GM18517 (cell line): Measurements from ENCODE around the gene SPIRE1.
"Not testable (repeated sequence)": the region's sequence is repeated elsewhere in the genome, so short reads cannot be mapped to it uniquely, and the experiment has no call there.

Experiments used
- ATAC-seq: cut with Tn5 transposase; IDR thresholded peaks from one replicate; pipeline ENCODE4 v1.9.1; 2021; ENCODE audit warnings: mild to moderate bottlenecking, moderate library complexity; ENCODE audit not compliant: unreplicated experiment

SPIRE1 gene

DNA sequence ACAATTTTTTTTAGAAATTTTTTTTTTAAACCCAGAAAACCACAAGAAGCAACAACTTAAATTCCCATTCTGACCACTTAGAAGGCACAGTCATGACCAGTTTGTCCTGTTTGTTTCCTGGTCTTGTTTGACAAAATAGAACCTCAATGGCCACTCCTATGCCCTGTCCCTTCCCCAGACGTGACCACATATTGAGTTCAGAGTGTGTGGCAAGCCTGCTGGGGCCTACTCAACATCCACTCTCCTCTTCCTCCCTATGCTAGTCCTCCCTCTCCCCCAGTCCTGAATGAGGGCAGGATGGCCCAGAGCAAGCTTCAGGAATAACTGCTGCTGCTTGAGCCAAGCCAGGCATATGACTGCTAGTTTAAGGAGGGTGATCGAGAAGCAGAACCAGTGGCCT, 160.6 kb downstream of the SPIRE1 start:
- ATAC-seq = no peak

DNA sequence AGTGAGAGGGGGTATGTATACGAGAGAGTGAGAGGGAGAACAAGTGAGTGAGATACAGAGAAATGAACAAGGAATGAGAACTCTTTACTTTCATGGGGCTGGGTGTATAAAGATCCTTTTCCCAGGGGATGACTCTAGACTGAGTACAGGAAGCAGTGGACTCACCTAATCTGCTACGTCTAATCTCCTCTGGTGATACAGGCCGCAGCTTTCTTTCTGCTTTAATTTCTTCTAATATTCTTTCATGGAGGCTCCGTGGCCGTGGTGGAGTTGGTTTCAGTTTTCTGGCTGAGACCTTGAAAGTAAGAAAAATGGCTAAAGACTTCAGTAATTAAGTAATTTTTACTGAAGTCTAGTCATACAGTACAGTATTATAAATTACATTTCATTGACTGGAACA, 165.0 kb downstream of the SPIRE1 start:
- ATAC-seq = no peak

DNA sequence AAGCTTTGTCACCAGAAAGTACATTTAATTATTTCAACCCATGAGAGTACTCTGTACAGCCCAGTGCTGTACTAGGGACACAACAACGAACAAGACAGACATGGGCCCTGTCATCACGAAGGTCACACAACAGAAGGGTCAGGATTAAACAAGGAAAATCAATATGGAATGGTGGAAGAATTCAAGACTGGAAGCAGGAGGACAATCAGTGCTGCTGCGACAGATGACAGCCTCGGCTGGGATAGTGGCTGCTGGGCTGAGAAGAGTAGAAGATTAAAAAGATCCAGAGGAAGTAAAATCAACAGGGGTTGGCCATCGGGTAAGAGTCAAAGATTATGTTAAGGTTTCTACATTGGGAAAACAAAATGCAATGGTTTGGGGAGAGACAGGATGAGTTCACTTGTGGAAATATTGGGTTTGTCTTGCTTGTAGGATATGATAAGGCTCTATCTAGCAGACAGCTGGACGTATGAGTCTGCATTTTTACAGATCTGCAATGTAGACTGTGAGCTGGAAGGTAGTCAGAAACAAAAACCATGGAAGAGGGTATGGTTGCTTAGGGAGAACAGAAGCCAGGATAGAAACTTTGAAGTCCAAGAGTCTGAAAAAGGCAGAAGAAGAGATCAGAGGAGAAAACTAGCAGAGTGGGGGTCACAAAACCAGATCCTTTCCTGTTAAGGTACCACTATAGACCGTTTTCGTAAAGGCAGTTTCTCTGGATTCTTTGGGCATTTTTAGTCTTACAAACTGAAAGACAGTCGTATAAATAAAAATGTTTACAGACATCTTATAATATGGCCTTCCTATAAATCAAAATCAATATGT, 166.1 kb downstream of the SPIRE1 start:
- no peak for ATAC-seq

DNA sequence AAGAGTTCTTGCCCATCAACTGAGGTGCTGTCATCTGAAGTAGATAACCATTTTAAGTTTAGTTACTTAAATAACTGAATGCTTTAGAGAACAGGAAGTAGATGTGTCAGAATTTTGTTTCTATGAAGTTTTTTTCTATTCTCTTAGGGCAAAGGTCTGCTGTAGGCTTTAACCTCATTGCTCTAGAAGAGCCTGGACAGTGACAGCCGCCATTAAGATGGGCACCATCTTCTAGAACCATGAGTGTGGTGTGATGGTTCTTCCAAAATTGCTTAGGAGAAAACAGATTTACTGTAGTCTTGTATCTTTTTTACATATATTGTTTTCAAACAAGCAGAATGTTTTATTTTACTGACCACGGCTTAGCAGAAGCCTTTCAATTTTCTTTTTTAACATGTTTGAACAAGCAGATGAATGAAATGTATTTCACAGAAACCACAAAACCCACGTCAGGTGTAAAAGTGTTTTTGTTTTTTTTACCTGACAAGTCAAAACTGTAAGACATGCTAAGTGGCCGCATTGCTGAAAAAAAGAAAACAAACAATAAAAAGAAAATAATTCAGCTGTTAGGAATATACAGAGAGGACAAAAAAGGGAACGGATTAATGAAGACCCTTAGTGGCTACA, 172.3 kb downstream of the SPIRE1 start:
- no peak for ATAC-seq

DNA sequence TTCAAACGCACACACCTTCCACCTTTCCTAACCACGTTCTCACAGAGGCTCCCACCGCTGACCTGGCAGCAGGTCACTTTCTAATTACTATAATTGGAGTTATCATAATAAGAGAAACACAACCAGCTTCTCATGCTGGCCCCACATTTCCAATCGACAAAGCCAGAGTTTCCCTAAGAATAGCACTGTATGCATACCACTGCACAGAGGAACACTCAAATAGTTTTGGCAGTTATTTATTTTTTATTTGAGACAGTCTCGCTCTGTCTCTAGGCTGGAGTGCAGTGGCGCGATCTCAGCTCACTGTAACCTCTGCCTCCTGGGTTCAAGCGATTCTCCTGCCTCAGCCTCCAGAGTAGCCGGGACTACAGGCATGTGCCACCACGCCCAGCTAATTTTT, 176.0 kb downstream of the SPIRE1 start:
- not testable (repeated sequence) for ATAC-seq

DNA sequence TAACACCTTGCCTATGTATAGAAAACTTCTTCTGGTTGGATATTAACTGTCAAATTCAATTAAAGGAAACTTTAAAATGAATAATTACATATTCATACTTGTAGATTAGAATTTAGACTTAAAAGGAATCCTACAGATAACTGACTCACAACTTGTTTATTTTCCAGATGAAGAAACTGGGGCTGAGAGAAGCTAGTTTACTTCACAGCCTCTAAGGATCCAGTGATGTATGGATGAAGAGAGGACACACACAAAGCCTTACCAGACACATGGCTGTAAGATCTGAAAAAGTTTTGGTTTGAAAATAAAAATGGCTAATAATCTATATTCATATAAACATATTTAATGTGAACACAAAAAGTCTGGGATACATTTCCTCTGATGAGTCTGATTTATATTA, 177.9 kb downstream of the SPIRE1 start:
- no peak for ATAC-seq

DNA sequence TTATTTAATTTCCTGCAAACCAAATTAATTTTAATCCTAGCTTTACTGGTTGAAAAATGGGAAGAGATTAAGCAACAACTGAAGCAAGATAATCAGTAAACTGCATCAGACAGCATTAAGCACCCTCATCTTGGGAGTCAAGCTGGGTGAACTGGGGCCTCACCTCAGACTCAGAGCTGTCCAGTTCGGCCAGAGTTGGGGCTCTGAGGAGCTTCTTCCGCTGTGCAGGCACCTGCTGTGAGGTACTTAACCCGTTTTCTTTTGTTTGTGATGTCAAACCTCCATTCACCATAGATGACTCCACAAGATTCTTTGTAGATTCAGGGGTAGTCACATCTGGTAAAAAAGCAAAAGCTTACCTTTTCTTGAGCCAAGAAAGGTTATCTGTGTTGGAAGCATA, 178.4 kb downstream of the SPIRE1 start:
- no peak for ATAC-seq

DNA sequence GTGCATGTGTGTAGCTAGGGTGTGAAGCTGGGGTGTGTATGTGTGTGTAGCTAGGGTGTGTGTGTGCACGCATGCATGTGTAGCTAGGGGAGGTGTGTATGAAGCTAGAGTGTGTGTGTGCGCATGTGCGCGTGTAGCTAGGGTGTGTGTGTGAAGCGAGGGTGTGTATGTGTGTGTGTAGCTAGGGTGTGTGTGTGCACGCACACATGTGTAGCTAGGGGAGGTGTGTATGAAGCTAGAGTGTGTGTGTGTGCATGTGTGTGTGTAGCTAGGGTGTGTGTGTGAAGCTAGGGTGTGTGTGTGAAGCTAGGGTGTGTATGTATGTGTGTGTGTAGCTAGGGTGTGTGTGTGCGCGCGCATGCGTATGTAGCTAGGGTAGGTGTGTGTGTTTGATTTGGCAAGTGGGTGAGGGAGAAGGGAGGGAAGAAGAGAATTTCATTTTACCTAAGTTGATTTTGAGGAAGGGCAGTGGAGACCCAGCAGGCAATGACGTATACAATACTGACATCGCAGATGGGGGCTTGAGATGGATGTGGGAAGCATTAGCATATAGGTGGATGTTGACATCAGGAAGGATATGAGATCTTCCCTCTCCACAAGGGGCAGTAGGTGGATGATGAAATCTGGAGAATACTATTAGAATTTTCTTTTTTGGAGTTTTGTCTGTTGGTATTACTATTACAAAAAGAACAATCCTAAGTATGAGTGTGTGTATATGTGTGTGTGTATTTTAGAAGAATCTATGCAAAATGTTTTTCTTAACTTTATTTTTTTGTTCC, 179.4 kb downstream of the SPIRE1 start:
- no peak for ATAC-seq

DNA sequence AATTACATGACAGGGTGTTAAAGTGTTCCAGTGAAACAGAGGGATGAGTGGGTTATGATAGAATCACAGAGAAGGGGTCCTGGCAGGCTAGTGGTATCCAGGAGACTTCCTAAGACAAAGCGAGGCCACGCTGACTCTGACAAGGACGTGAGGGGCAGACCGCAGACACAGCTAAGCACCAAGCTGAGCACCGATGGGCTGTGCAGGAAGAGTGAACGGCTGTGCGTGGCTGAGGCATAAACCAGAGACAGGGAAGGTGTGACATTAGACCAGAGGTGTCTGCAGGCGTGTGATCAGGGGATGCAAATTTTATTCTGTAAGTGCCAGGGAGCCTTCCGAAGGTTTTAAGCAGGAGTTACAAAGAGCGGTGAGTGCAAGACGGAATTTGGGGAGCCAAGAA, 180.3 kb downstream of the SPIRE1 start:
- ATAC-seq = no peak

DNA sequence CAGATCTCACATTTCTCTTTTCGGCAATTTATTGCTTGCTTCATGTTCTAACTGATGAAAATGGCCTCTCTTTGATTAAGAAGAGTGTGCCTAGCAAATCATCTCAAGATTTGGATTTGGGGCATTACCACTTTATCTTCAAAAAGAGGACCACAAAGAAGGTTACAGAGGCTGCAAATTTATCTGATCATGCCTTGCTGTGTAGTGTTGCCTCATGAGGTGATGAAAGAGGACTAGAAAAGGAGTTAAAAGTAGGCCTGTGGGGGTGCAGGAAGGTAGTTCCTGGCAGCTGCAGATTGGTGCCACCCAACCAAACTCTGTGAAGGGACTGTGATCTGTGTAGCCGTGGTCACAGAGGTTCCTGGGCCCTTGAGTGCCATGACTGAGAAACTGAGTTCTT, 181.0 kb downstream of the SPIRE1 start:
- no peak for ATAC-seq

DNA sequence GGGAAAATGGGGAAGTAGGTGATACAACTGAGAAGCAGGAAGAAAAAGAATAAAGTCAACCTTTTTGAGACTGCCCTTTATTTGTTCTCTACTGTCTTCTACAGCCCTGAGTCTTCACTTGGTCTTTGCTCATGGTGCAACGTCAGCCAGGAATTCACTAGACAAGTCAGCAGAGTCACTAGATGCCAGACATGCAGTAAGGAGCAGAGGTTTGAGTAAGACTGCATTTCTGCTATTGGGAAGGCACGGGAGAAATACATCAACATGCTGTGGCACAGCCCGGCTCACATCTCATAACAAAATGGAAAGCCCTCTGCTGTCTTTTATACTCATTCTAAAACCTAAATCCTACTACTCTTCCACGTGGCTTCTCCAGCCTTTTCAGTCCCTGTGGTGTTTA, 183.0 kb downstream of the SPIRE1 start:
- no peak for ATAC-seq

DNA sequence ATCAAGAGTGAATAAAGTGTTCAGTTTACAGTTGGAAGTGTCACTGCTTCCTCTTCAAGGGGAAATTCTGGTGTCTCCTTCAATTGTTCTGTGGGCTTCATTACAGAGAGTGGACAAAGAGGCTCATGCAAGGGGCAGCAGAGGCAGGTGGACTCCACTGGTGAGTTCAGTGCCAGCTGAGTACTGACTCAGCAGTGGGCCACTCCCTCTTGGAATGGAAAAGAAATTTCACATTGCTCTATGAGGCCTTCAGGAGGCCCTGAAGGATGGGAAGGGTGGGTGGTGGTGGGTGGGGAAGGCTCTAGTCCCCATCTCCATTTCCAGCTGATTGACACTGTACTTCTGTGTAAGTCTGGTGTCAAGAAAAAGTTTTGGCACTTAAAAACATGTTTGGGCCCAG, 183.8 kb downstream of the SPIRE1 start:
- ATAC-seq = no peak

DNA sequence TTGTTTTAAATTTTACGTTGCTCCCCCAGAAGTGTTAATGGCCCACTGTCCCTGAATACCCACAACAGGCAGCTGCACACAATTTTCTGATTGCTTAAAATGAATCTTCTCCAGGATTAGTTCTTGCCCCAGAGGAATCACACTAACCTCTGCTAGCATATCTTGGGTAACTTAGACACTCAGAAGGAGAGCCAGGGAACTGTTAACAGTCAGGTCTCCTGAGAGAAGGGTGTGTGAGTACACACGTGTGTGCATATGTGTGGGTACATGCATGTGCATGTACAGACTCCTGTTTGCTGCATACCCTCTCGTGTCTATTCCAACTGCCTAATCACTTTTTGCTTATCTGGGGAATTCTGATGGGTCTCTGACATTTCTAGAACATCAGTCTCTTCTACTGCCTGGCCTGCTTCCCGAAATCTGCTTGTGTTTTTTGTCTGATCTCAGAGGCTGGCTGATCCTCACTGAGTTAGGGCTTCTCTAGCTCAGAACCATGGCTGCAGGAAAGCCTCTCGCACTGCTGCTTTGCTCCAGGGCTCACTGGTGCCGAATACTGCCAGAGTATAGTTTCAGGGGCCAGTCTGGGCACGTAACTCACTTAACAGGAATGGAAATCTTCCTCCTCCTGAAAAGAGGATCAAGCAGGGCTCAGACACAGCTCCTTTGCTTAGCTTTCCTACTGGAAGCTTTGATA, 187.4 kb downstream of the SPIRE1 start:
- no peak for ATAC-seq

DNA sequence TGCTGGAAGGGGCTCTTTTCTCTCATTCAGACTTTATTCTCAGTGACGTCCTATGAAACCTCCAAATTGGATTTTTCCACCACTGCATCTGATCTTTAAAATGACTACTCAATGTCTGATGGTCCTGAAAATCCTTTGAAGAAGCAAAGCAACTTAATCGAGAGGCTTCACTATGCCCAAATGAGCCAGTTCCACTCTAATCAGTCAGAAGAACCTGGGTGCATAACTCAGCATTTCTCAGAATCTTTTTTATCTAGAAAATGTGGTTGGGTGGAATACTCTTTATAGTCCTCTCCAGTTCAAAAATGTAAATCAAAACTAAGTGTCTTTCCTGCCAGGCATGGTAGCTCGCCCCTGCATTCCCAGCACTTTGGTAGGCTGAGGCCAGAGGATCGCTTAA, 189.5 kb downstream of the SPIRE1 start:
- ATAC-seq = no peak

DNA sequence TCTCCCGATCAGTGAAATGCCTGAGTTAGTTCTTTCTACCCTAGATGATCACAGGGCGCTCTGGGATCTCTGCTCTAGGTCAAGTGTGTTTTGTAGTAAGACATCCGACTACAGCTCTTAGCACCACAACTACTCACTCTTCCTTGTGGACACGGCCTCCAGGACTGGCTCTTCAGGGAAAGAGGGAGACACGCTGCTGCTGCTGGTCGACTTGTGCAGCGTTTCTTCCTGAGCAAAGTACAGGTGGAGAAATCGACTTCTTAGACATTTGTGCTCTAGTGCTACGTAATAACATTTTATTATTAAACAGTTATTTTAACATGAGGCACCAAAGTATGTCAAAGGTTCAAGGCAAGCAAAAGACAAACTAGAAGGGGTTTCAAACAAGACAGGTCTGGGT, 193.2 kb downstream of the SPIRE1 start:
- no peak for ATAC-seq

DNA sequence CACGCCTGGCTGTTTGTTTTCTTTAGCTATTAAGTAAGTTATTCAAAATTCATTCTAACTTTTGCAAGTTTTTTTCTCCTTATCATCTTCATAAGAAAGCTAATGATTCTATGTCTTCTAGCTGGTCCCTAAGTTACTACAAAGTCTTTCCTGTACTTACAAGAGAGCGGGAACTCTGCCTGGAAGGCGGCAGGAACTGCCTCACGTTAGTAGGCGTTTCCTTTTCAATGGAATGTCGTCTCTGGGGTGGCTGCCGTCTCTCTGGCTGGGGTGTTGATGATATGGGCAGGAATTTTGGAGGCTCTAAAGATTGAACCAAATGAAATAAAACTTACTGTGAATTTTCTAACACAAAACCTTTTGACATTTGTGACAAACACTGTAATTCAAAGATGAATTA, 194.7 kb downstream of the SPIRE1 start:
- ATAC-seq = no peak

DNA sequence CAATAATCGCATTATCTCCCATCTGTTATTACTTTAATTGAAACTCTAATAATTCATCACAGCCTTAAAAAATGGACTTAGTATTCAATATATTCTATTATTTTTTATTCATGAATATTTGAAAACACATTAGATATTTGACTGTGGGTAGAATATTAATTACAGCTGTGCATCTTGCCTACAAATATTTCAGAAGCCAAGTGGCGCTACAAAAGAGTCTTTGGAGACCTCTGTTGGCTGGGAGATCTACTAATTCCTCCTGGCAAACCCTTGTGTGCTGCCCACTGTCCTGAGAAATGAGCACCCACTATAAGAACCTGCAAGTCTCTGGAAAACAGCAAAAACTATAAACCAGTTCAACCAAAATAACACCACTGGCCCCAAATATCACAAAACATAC, 195.7 kb downstream of the SPIRE1 start:
- ATAC-seq = no peak

DNA sequence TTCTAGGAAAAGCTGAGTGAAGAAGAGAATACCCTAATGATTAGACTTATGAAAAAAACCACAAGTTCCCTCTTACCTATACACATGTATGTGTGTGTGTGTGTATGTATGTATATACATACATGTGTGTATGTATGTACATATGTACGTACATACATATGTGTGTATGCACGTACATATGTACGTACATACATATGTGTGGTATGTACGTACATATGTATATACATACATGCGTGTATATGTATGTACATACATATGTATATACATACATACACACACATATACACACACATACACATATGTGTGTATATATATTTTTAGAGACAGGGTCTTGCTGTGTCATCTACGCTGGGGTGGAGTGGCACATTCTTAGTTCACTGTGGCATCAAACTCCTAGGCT, 196.6 kb downstream of the SPIRE1 start:
- ATAC-seq = no peak

DNA sequence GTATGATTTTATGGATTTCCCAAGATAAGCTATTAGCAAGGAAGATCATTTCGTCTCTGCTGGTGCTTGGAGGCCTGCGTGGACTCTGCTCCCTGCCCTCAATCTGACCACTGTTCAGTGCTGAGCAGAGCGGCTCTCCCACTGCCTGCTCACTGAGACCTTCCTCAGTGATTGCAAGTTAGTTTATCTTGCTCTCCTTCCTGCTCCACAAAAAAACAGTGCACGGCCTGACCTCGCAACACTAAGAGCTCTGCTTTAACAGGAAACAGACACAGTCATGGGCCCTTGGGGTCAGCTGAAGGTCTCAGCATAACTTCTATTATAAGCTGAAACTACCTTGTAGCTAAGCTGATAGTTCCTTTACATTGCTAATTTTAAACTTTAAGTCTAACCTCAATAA, 197.0 kb downstream of the SPIRE1 start:
- no peak for ATAC-seq

DNA sequence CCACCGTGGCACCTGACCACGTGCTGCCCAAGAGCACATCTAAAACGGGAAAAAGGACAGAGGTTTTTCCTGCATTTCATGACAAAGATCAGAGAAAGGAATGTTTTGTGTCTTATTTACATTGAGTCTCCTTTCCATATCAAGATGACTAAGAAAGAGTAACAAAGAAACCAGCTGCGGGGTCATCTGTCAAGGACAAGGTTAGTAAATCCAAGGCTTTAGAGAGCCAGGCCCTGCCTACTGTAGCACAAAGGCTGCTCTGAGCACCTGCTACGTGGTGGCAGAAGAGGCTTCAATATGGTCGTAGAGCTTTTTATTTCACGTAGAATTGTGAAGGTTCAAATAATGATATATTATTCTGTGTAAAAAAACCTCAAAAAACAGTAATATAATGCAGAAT, 199.1 kb downstream of the SPIRE1 start:
- no peak for ATAC-seq

DNA sequence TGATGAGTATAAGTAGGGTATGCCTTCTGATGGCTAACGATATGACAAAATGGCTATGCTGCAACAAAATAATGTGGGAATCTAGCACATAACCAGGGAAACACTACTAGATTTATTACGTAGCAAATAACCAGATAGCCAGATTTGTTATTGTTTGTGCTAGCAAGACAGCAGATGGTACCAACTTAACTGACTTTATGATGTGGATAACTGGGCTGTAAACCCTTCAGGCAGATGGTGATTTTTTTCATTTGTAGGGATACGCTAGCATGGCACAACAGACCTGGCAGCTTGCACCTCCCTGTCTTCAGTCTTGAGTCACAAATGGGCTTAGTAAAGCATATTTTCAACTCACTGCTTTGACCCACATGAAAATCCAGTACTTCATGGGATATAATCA, 201.5 kb downstream of the SPIRE1 start:
- no peak for ATAC-seq
